ENCODE results near the gene TECTA.

DNA sequence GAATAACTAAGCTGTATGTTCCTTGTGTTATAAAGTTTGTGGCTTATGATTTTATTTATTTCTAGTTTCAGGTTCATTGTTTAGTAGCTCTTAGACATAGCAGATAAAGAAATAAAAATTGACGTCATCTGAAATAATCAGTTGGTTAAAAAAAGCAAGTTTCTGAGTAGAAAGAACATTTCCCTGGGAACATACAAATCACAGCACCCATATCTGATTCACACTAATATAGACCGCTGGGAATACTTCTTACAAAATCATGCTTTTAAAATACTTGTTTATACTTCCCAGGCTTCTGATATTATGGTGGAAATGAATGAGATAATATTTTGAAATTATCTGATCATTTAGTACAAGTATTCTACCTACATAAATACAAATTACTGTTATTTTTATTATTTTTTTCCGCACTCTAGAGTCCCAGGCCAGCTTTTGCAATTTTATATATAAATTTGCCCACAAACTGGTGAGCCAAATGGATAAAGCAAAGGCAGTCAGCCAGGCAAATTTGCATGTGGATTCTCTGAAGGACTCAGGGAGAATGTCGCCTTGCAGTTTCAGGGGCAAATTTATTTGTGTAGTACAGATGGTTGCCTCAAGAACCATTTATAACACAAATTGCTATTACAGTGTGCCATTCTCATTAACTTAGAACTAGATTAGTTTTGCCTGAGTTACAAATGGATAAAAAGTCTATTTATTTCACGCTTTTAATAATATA lies 128.6 kb downstream of the TECTA start:
- TF ChIP-seq, protein P1, sequence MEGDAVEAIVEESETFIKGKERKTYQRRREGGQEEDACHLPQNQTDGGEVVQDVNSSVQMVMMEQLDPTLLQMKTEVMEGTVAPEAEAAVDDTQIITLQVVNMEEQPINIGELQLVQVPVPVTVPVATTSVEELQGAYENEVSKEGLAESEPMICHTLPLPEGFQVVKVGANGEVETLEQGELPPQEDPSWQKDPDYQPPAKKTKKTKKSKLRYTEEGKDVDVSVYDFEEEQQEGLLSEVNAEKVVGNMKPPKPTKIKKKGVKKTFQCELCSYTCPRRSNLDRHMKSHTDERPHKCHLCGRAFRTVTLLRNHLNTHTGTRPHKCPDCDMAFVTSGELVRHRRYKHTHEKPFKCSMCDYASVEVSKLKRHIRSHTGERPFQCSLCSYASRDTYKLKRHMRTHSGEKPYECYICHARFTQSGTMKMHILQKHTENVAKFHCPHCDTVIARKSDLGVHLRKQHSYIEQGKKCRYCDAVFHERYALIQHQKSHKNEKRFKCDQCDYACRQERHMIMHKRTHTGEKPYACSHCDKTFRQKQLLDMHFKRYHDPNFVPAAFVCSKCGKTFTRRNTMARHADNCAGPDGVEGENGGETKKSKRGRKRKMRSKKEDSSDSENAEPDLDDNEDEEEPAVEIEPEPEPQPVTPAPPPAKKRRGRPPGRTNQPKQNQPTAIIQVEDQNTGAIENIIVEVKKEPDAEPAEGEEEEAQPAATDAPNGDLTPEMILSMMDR (IDR thresholded peaks at IDR 0.05; ENCODE audit: poor library complexity, severe bottlenecking), result no peak
- TF ChIP-seq EP300 (conservative IDR thresholded peaks at IDR 0.05; ENCODE audit: poor library complexity, severe bottlenecking), result no peak
- no peak for TF ChIP-seq TAF1 (IDR thresholded peaks at IDR 0.05; ENCODE audit: low read depth)
- no peak for TF ChIP-seq SMC3 (conservative IDR thresholded peaks at IDR 0.05; ENCODE audit: poor library complexity)
- no peak for TF ChIP-seq EZH2 (IDR thresholded peaks at IDR 0.05; ENCODE audit: borderline replicate concordance, insufficient read depth, low read length, poor library complexity, severe bottlenecking)
- TF ChIP-seq POLR2AphosphoS5 (IDR thresholded peaks at IDR 0.05), result no peak
- no peak for TF ChIP-seq RAD21 (conservative IDR thresholded peaks at IDR 0.05)
